ENCODE data around the gene FGFR2.

DNA sequence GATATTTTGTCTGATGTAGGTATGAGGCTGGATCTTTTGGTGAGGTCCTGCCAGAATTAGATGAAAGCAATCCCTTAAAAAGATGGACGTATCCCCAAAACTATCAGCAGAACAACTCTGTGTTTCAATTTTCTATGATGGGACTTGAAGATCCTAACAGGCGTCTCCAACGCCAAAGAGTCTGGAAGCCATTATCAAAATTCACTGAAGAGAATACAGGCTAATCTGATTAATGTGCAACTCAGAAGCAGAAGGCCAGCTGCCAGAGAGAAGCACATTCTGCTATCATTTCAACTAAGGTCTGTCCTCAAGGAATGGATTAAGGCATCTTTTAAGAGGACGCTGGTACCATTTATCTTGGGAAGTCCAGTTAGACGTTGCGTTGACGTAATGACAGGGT, 119.7 kb downstream of the FGFR2 start:
- TF ChIP-seq CTCF (IDR thresholded peaks at IDR 0.05) (no peak), POLR2A (IDR thresholded peaks at IDR 0.05) (no peak), POLR2AphosphoS5 (IDR thresholded peaks at IDR 0.05) (no peak)

Data from breast epithelium (tissue), 3 donors.